SK-N-MC (cell line): ENCODE results near the gene HMMR.

Experiments
- EZH2 ChIP-seq: fragments of 200-600 bp; sonication (generic); IDR thresholded peaks from one replicate; pipeline ENCODE4 v1.6.1; 2017; ENCODE audit warnings: antibody characterized with exemption
- FOXP2 ChIP-seq: optimal IDR thresholded peaks from 2 replicates; pipeline ENCODE3; 2011; ENCODE audit warnings: mild to moderate bottlenecking, moderate library complexity; ENCODE audit not compliant: insufficient read depth; ENCODE audit errors: extremely low read length, control extremely low read depth
- POLR2AphosphoS5 ChIP-seq: IDR thresholded peaks from 2 replicates; pipeline ENCODE4 v1.6.1; 2012; ENCODE audit warnings: mild to moderate bottlenecking, low read depth, low read length, borderline replicate concordance

DNA sequence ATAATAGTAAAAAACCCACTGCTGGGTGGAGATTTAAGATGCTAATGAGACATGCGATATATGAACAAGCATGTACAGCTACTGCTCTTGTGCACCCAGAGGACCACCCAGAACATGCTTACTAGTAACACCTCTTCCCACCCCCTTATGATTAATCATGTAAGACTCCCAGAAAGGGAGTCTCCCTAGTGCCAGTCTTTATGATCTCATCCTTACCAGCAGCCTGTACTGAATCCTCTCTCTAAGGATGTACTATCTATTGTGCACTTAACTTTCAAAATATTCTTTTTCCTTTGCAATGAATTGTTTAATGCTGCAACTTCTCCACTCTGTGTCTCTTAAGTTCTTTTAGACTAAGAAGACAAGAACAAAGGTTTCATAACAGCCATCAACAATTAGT lies 35.9 kb downstream of the HMMR start:
- TF ChIP-seq POLR2AphosphoS5 (no peak), EZH2 (no peak), FOXP2 (no peak)
